NCI-H510A treated with DMSO at 0.1 percent for 48 hours (cell line): Measurements from ENCODE around the gene TMEM41A.

Experiments
- DNase-seq: peaks from one replicate; lab custom pipeline; 2025; lab: John Stamatoyannopoulos, UW

TMEM41A gene

GRCh38 chr3:185498503-185499396 lies at the start of gene TMEM41A:
Gene TMEM41A, minus strand, starts transcription at chr3:185499035. Its CDS starts 74 bp downstream, at chr3:185498961.
- DNase-seq: peak; percentile 90

- no peak for DNase-seq
Observed at GRCh38 chr3:185540695-185541094, 41.9 kb upstream of the TMEM41A start.

- DNase-seq: no peak
Observed at GRCh38 chr3:185539934-185540333, 41.1 kb upstream of the TMEM41A start.

DNA sequence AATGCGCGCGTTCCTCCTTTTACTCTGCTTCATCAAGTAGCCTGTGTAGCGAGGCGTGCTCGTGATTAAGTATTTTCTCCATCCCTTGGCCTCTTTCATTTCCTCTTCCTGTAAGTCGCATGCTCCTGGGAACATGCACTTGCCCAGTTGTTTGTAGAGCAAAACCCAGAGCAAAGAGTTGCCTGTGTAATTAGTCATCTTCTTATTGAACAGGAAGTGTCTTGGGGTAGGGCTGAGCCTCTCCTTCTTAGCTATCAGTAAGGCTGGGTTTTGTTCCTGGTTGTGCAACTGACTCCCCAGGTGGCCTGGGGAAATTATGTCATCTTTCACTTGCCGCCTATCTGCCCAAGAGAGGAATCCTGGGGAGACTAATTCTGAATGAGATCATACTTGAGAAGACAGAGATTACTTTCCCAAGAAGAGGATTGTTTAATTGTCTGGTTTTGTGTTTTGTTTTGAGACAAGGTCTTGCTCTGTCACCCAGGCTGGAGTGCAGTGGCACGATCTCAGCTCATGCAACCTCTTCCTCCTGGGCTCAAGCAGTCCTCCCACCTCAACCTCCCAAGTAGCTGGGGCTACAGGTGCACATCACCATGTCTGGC lies 38.6 kb upstream of the TMEM41A start:
- DNase-seq: peak; percentile 37

- no peak for DNase-seq
Observed at GRCh38 chr3:185534511-185534910, 35.7 kb upstream of the TMEM41A start.

- no peak for DNase-seq
Observed at GRCh38 chr3:185532901-185533300, 34.1 kb upstream of the TMEM41A start.

- no peak for DNase-seq
Observed at GRCh38 chr3:185530856-185531255, 32.0 kb upstream of the TMEM41A start.

- no peak for DNase-seq
Observed at GRCh38 chr3:185528532-185528931, 29.7 kb upstream of the TMEM41A start.

GRCh38 chr3:185527364-185527763 lies 28.5 kb upstream of the TMEM41A start:
- DNase-seq: no peak

- DNase-seq: no peak
Observed at GRCh38 chr3:185526349-185526951, 27.6 kb upstream of the TMEM41A start.

DNA sequence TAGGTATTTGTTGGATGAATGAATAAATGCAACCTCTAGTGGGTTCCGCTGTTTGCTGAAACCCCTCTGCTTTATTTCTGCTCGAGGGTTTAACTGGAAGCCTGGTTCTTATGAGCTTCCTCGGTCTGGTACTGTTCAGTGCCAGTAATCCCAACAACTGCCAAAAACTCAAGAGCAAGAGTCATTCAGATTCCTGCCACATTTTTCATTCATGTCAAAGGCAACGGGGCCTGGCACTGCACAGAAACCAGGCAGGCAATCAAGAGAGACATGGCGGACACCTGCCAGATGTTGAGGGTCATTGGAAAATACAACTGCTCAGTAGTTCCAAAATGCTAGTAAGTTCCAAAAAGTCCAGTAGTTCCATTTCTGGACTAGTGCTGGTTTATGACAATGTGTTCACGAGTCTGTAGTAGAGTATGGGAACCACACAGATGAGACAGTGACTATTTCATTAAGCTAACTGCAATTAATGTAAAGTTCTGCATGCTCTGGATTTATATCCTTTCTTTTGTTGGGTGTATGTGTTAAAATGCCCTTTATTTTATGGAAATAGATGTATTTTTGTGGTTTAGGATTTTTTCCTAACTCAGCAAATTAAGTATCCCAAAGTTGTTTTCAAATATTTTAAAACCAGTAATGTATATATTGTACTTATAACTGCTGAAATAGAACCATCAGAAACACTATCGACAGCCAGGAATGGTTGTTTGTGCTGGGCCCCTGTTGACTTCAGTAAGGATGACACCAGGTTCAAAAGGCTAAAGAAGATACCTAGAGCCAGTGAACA lies 22.7 kb upstream of the TMEM41A start:
- DNase-seq: no peak

DNA sequence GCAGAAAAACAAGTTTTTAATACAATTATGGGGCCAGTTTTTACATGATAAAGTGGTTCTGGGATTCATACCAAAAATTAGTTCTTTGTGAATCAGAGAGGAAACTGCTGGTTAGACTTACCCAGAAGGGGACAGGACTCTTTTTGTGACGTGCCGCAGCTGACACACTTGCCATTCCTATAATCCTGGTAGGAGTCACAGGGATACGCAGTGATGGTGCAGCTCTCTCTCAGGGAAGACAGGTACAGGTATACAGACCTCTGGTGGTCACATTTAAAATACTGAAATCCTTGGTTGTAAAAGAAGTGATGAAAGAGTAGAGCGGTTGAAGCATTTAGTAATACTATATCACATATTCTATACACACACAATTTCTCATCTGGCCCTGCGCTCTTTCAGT lies 20.2 kb upstream of the TMEM41A start:
- DNase-seq: peak; percentile 5

- DNase-seq: no peak
Observed at GRCh38 chr3:185517387-185518130, 18.7 kb upstream of the TMEM41A start.

- no peak for DNase-seq
Observed at GRCh38 chr3:185511711-185512110, 12.9 kb upstream of the TMEM41A start.

DNA sequence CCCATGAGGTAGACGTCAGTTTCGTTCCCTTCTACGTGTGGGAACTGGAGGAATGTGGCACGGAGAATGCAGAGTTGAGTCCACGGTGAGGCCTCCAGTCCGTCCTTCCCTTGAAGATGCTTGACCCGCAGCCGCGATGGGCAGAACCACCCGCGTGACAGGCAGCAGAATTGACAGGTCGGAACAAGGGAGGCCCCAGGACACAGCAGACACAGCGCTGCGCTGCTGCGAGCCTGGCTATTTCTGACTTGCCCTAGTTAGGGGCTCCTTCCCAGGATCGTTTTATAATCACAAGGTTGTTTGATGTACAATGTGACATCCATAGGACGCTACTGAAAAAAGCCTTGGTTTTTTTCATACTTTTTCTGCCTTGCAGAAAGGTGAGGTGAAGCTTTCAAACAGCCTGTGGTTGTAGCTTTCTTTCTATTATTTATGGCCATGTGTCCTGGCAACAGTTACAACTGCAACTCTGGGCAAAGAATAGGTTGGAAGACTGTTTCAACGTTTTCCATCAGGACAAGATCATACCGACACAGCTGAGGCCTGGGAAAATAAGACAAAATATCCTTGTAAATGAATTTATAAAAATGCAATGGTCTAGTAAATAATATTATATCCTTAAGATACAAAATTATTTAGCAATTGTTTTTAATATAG lies 9.6 kb upstream of the TMEM41A start:
- no peak for DNase-seq

GRCh38 chr3:185507883-185508282 lies 9.0 kb upstream of the TMEM41A start:
- DNase-seq: no peak

GRCh38 chr3:185504636-185505035 lies 5.8 kb upstream of the TMEM41A start:
- DNase-seq: no peak

GRCh38 chr3:185503521-185503920 lies 4.7 kb upstream of the TMEM41A start:
- DNase-seq: no peak

DNA sequence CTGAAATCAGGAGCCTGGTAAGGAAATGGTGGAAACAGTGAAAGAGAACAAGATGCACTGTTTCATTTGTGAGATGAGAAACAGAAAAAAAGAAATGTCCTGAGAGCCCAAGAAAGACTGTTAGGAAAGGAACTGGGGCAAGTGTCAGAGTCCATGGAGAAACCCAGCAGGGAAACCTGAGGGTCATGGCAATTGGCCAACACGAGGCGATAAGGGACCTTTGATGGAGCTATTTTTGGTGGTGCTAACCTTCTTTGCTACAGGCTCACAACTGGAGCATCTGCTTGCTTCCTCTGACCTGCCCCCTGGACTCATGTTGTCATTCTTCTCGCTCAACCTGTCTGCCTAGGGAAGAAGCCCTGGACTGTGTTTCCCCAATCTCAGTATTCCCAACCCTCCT lies 4.2 kb upstream of the TMEM41A start:
- no peak for DNase-seq

DNA sequence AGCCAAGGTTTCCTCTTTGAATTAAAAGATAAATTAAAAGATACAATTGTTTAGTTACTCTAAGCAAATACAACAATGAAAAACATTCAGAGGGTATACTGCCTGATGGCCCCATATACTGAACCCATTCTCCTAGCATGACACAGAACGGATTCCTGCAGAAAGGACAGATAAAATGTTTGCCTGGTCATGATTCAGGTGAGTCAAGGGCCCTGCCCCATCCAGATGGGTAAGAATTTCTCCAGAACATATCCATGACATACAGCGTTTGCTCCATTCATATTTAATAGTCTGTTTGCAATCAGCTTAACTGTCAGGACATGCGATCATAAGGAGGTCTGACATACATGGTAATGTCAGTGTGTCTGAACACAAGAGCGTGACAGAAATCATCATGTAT lies 8.6 kb downstream of the TMEM41A start:
- DNase-seq: no peak

DNA sequence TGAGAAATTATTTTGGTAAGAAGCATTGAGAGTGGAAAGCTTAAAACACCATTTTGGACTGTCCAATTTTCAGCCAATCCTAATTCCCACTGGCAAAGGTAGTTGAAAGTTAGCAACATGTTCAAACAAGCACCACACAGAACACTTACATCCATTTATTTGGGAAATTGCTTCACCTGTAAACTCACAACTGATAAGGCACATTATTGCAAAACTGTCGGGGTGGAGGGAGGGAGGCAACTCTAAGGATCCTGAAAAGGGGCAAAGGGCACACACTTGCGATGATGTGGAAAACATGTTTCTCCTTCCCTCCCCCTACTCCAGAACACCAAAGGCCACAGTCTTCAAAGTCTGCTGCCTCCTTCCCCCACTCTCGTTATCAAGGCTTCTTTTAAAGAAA lies 9.4 kb downstream of the TMEM41A start:
- DNase-seq: no peak
